DND-41 (cell line): ENCODE data around the gene KRT36.

Experiments used
- ATAC-seq: fragments of 200-7000 bp; cut with Tn5 transposase; 3 replicates; pipeline ENCODE4 v1.9.1; 2021; ENCODE audit warnings: low read depth; ENCODE audit not compliant: insufficient read depth
- DNase-seq: peaks from one replicate; pipeline ENCODE4 v3.0.0-alpha.2; 2020
- H2AFZ ChIP-seq: 2 replicates; pipeline ENCODE4 v1.6.0; 2012; ENCODE audit warnings: low read depth, low read length
- H3K27ac ChIP-seq: 2 replicates; pipeline ENCODE4 v1.5.1; 2012; ENCODE audit warnings: low read length, inconsistent platforms
- H3K27me3 ChIP-seq: fragments of 200-600 bp; sonication (generic); 2 replicates; pipeline ENCODE4 v1.6.0; 2012; ENCODE audit warnings: low read length, mild to moderate bottlenecking, inconsistent platforms; ENCODE audit not compliant: insufficient read depth, poor library complexity
- H3K36me3 ChIP-seq: 2 replicates; pipeline ENCODE4 v1.5.1; 2012; ENCODE audit warnings: low read length, inconsistent platforms; ENCODE audit not compliant: insufficient read depth
- H3K4me1 ChIP-seq: 2 replicates; pipeline ENCODE4 v1.5.1; 2012; ENCODE audit warnings: mild to moderate bottlenecking, low read length; ENCODE audit not compliant: insufficient read depth
- H3K4me2 ChIP-seq: 2 replicates; pipeline ENCODE4 v1.6.0; 2012; ENCODE audit warnings: mild to moderate bottlenecking, moderate library complexity, low read length, inconsistent platforms; ENCODE audit not compliant: insufficient read depth
- H3K4me3 ChIP-seq, 2 experiments: fragments of 200-600 bp in 1 of 2; shearing (Covaris generic) in 1 of 2; 2 replicates each; pipeline ENCODE4 v1.5.1; 2012 to 2016; ENCODE audit warnings: inconsistent platforms in 2 of 2, low read length in 2 of 2, mild to moderate bottlenecking in 2 of 2, low read depth in 1 of 2, moderate library complexity in 1 of 2
- H3K79me2 ChIP-seq: 2 replicates; pipeline ENCODE4 v1.6.0; 2012; ENCODE audit warnings: low read length, inconsistent platforms; ENCODE audit not compliant: insufficient read depth
- H3K9ac ChIP-seq: 2 replicates; pipeline ENCODE4 v1.6.0; 2012; ENCODE audit warnings: low read depth, mild to moderate bottlenecking, inconsistent platforms, low read length, moderate library complexity
- H3K9me3 ChIP-seq: 2 replicates; pipeline ENCODE4 v1.5.1; 2012; ENCODE audit warnings: low read length, moderate library complexity, mild to moderate bottlenecking, inconsistent platforms; ENCODE audit not compliant: insufficient read depth, severe bottlenecking
- H4K20me1 ChIP-seq: 2 replicates; pipeline ENCODE4 v1.6.0; 2012; ENCODE audit warnings: low read length; ENCODE audit not compliant: insufficient read depth
- EZH2 ChIP-seq: IDR thresholded peaks from 3 replicates; pipeline ENCODE4 v1.6.1; 2012; ENCODE audit warnings: borderline replicate concordance, low read depth, mild to moderate bottlenecking, moderate library complexity, low read length, inconsistent platforms; ENCODE audit not compliant: severe bottlenecking
- TF ChIP-seq, protein P1 (sequence below): IDR thresholded peaks from 2 replicates; pipeline ENCODE4 v1.5.1; 2012; ENCODE audit warnings: borderline replicate concordance, low read length, moderate library complexity, mild to moderate bottlenecking; ENCODE audit not compliant: poor library complexity, severe bottlenecking; ENCODE audit errors: extremely low read depth

The KRT36 gene

DNA sequence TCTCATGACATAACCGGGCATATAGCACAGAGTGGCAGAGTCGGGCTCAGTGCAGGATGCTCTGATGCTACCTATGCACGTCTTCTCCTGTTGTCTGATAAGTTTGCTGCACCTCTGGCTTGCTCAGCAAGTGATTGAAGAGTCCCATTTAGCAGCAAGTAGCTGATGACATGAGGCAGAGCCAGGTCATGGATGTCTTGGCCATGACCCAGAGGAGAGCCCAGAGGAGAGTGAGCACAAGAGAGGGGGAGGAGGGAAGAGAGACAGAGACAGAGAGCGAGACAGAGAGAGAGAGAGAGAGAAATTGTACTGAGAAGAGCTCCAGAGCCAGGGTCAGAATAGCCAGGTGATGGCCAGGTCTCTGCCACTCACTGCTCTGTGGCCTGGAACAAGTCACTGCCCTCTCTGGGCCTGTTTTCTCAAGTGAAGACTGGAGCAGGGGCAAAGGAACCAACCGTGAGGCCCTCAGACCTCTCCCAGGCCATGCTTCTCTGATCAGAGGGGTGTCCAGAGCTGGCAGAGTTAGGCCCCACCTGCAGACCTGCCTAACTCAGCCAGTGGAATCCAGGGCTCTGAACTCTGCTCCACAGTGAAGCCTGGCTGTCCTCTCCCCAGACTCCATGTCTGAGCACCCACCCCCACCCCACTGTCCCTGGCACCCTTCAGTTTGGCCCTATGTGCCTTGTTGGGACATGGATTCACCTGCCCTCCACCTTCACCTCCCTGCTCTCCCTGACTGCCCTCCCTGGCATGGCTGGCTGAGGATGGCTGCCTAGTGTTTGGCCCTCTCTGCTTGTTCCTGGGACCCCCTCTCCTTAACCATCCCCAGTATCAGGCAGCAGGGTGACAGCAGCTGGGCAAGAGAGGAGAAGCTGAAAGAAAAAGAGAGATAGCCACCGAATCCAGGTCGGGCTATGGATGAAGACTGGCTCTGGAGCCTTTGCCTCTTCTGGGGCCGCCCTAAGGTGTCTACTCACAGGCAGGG lies 4.5 kb downstream of the KRT36 start:
- no peaks in the 10 kb centered on the region for H3K36me3 ChIP-seq
- TF ChIP-seq, protein P1, sequence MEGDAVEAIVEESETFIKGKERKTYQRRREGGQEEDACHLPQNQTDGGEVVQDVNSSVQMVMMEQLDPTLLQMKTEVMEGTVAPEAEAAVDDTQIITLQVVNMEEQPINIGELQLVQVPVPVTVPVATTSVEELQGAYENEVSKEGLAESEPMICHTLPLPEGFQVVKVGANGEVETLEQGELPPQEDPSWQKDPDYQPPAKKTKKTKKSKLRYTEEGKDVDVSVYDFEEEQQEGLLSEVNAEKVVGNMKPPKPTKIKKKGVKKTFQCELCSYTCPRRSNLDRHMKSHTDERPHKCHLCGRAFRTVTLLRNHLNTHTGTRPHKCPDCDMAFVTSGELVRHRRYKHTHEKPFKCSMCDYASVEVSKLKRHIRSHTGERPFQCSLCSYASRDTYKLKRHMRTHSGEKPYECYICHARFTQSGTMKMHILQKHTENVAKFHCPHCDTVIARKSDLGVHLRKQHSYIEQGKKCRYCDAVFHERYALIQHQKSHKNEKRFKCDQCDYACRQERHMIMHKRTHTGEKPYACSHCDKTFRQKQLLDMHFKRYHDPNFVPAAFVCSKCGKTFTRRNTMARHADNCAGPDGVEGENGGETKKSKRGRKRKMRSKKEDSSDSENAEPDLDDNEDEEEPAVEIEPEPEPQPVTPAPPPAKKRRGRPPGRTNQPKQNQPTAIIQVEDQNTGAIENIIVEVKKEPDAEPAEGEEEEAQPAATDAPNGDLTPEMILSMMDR: no peak
- TF ChIP-seq EZH2: no peak
- no peak overlapping the region for H3K27ac ChIP-seq
- no peaks in the 10 kb centered on the region for H3K79me2 ChIP-seq
- H3K4me3 ChIP-seq: no peak overlapping the region
- DNase-seq (no peak), ATAC-seq (no peak)
- peaks cover 8% of the 10 kb centered on the region for H3K27me3 ChIP-seq
- H3K4me2 ChIP-seq: no peak overlapping the region
- H3K9ac ChIP-seq: no peak overlapping the region
- 0 out of 2 replicates have a peak, but pooled peaks cover 4% of the 10 kb centered on the region for H4K20me1 ChIP-seq
- no peaks in the 10 kb centered on the region for H3K9me3 ChIP-seq
- H2AFZ ChIP-seq: no peak overlapping the region
- no peaks in the 10 kb centered on the region for H3K4me1 ChIP-seq

DNA sequence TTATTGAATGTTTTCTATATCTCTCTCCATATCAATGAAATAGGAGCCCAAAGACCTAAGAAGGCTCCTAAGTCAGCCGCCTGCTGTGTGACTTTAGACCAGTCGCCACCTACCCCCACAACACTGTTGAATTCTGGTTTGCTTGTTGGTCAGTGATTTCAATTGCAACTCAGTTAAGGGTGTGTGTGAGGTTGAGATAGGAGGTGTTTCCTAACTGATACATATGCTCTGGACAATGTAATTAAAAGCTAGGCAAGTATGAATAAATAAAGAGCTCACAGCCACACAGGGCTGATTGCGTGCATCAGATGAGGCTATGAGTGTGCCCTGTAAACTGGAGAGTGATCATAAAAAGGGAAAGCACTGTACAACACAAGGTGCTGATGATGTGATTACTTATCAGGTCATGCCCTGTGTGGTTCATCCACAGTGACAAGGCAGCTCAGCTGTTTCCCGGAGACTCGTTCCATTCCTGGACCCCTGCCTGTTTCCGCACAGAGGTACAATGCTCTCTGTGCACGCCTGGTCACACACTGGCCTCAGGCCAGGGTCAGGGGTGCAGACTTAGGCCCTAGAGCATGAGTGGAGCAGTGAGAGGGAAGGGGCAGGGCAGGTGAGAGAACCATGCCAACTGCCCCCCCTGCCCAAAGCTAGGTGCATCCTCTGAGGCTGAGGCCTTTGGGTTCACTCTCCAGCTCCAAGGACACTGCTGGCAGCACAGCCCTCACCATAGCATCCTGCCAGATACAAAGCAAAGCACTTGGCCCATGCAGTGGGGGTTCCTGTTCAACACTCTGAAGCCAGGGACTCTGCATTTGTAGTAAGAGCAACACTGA lies 5.5 kb downstream of the KRT36 start:
- H4K20me1 ChIP-seq: 0 out of 2 replicates have a peak, but pooled peaks cover 4% of the 10 kb centered on the region
- TF ChIP-seq, protein P1: no peak
- no peak for TF ChIP-seq EZH2
- no peak overlapping the region for H3K4me2 ChIP-seq
- DNase-seq (no peak), ATAC-seq (no peak)
- H3K27me3 ChIP-seq: peaks cover 5% of the 10 kb centered on the region
- no peaks in the 10 kb centered on the region for H3K79me2 ChIP-seq
- H3K27ac ChIP-seq: no peak overlapping the region
- no peak overlapping the region for H3K4me3 ChIP-seq
- no peaks in the 10 kb centered on the region for H3K9me3 ChIP-seq
- no peak overlapping the region for H2AFZ ChIP-seq
- H3K36me3 ChIP-seq: no peaks in the 10 kb centered on the region
- no peaks in the 10 kb centered on the region for H3K4me1 ChIP-seq
- H3K9ac ChIP-seq: no peak overlapping the region

DNA sequence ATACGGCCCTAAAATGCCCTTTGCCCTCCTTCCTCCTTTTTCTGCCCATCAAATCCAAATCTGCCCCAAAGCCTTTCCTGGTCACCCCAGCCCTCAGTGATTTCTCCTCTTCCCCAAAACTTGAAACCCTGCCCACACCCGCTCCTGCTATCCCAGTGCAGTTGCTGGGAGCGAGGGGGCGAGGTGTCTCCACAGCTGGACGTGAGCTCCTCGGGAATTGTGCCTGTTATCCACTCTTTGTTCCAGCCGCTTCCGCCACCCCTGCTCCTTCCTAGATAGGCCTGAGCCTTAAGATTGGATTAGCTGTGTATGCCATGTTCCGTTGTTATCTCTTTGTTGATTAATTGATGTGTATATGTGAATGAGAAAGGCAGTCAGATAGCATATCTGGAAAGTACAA lies 6.2 kb downstream of the KRT36 start:
- Histone ChIP-seq H2AFZ (no peak overlapping the region), H3K4me3 (no peak overlapping the region), H3K9me3 (no peaks in the 10 kb centered on the region), H3K4me1 (no peaks in the 10 kb centered on the region), H3K79me2 (no peaks in the 10 kb centered on the region), H3K27me3 (peaks cover 5% of the 10 kb centered on the region), H3K9ac (no peak overlapping the region), H3K4me2 (no peak overlapping the region), H3K36me3 (no peaks in the 10 kb centered on the region), H4K20me1 (0 out of 2 replicates have a peak, but pooled peaks cover 4% of the 10 kb centered on the region), H3K27ac (no peak overlapping the region)
- DNase-seq (no peak), ATAC-seq (no peak)
- TF ChIP-seq, protein P1: no peak
- TF ChIP-seq EZH2: no peak
